Measurements from ENCODE around the gene UBE2S. TPM values are rescaled to one million over a fixed set of nuclear protein-coding genes. Genes with fewer than 3 reads are reported as not detected.

UBE2S gene
- total RNA-seq, 1 experiment from 2014 or later = 393 TPM

GRCh38 chr19:55353803-55354697, 53.5 kb downstream of the UBE2S start:
- no peak overlapping the region for H3K27ac ChIP-seq (ENCODE audit: insufficient read length, low read depth, low read length)
- no peaks in the 10 kb centered on the region for H3K9me3 ChIP-seq (ENCODE audit: control insufficient read depth, low read depth, low read length)
- no peak overlapping the region for H4K5ac ChIP-seq (ENCODE audit: insufficient read length, low read depth, low read length)
- no peak overlapping the region for H2AK5ac ChIP-seq (ENCODE audit: insufficient read length, low read length)
- H2BK120ac ChIP-seq (ENCODE audit: low read depth, low read length, poor library complexity, severe bottlenecking) = no peak overlapping the region
- H3K56ac ChIP-seq (ENCODE audit: insufficient read length, low read depth, low read length) = no peak overlapping the region
- H2BK20ac ChIP-seq (ENCODE audit: low read depth, low read length, poor library complexity, severe bottlenecking) = no peak overlapping the region
- H4K20me1 ChIP-seq (ENCODE audit: control insufficient read depth, insufficient read depth, insufficient read length) = no peaks in the 10 kb centered on the region
- peaks cover 48 to 51% of the 10 kb centered on the region in 2 experiments for H3K4me1 Mint-ChIP-seq
- TF ChIP-seq CTCF (conservative IDR thresholded peaks at IDR 0.05) = no peak
- WGBS (ENCODE audit: extremely low coverage, insufficient read length, low lambda C conversion rate) = no CpG with 5 or more reads among the region's 72 CpGs
- H3K4ac ChIP-seq (ENCODE audit: low read depth, low read length) = no peak overlapping the region
- no peak overlapping the region for H3K9ac ChIP-seq (ENCODE audit: extremely low read depth, insufficient read length, low read length)
- H3K18ac ChIP-seq (ENCODE audit: insufficient read length, low read depth, low read length) = peak overlapping the region; percentile 54
- H2AFZ ChIP-seq (ENCODE audit: low read length) = no peak overlapping the region
- peak; percentile 88 for DNase-seq
- H3K79me1 ChIP-seq (ENCODE audit: insufficient read depth, low read depth, low read length, poor library complexity, severe bottlenecking) = no peaks in the 10 kb centered on the region
- no peak overlapping the region for H3K27ac Mint-ChIP-seq
- peaks cover 17% of the 10 kb centered on the region; the same call in 1 of the 2 replicates for H3K27me3 ChIP-seq (ENCODE audit: insufficient read depth, low read length)
- H4K91ac ChIP-seq (ENCODE audit: insufficient read length, low read depth, low read length) = no peak overlapping the region
- H3K14ac ChIP-seq (ENCODE audit: insufficient read depth, low read length) = no peak overlapping the region
- H3K4me1 ChIP-seq (ENCODE audit: insufficient read depth, low read length) = no peaks in the 10 kb centered on the region; the same call in 1 of the 2 replicates
- H3K23ac ChIP-seq (ENCODE audit: insufficient read length, low read depth, low read length) = no peak overlapping the region
- peaks cover 82% of the 10 kb centered on the region for H3K27me3 Mint-ChIP-seq (ENCODE audit: low read depth)
- peak overlapping the region; percentile 65 for H3K4me2 ChIP-seq (ENCODE audit: insufficient read depth, insufficient read length, low read length)
- no peak overlapping the region for H2BK15ac ChIP-seq (ENCODE audit: low read depth, low read length)
- H3T11ph ChIP-seq (ENCODE audit: low read length) = no peak overlapping the region
- H3K4me3 Mint-ChIP-seq = peak overlapping the region; percentile 60 to 85
- no peaks in the 10 kb centered on the region for H3K79me2 ChIP-seq (ENCODE audit: insufficient read depth, low read length)
- peaks cover 2 to 31% (median 6%) of the 10 kb centered on the region in 3 experiments; a peak in 5 of 7 replicates for H3K36me3 Mint-ChIP-seq (ENCODE audit: insufficient read depth in 1 of 3, low read depth in 3 of 3)
- no peak overlapping the region for H2BK5ac ChIP-seq (ENCODE audit: insufficient read length, low read length)
- peaks cover 7% of the 10 kb centered on the region for H3K23me2 ChIP-seq (ENCODE audit: insufficient read length, low read depth, low read length, poor library complexity, severe bottlenecking)
- no peak overlapping the region for H4K8ac ChIP-seq (replicated peaks; ENCODE audit: insufficient read length, low read depth, low read length)
- no peak overlapping the region for H2BK12ac ChIP-seq (ENCODE audit: insufficient read length, low read depth, low read length)
- no peaks in the 10 kb centered on the region; a peak in 1 of 5 replicates for H3K9me3 Mint-ChIP-seq
